WI38 (cell line): Measurements from ENCODE around the gene ZNF23.

Experiments used
- H3K4me3 ChIP-seq: 2 replicates; pipeline ENCODE4 v1.5.1; 2011; ENCODE audit warnings: low read depth, mild to moderate bottlenecking, control low read depth, low read length
- CTCF ChIP-seq: IDR thresholded peaks from 2 replicates; pipeline ENCODE4 v1.5.1; 2012; ENCODE audit warnings: low read depth, mild to moderate bottlenecking, control low read depth, low read length

ZNF23 gene

DNA sequence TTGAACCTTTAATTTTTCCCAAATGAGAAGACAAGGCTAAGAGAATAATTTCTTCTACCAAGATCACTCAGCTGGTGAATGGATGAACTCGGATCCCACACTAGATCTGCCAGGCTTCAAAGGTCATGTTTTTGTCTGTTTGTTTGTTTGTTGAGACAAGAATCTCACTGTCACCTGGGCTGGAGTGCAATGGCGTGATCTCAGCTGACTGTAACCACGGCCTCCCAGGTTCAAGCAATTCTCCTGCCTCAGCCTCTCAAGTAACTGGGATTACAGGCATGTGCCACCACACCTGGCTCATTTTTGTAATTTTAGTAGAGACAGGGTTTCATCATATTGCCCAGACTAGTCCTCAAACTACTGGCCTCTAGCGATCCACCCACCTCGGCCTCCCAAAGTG, 20.5 kb upstream of the ZNF23 start:
- H3K4me3 ChIP-seq, result no peak overlapping the region
- TF ChIP-seq CTCF, result no peak

DNA sequence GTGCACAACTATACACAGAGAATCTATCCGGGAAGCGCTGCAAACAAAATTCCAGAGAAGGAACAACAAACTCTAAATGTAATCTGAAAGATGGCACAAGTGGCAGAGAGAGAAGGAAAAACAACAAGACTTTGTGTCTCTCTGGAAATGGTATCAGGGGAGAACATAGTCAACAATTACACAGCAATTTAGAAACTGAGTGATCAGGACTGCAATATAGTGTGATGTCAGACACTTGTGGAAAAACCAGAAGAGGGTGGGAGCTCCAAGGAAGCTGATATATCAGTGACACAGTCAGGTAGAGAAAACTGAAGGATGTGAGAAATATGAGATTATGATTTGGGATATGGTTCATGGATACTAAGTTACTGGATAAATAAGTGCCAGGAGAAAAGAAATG, 18.9 kb upstream of the ZNF23 start:
- H3K4me3 ChIP-seq, result no peak overlapping the region
- no peak for TF ChIP-seq CTCF

DNA sequence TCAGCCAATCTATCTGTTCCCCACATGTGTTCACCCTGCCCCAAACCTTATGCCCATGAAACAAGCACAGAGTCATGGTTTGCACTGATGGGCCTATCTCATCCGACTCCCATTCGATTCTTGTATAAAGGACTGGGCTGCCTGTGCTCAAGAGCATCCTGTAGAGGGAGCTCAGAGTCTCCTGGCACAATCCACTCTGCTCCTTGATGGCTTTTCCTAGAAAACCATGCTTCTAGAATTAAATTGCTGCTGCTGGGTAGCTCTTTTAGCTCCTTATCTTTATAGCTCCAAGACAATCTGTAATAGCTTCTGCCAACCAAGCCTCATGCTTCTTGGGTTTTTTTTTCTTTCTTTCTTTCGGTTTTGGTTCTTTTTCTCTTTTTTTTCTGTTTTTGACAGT, 17.4 kb upstream of the ZNF23 start:
- no peak overlapping the region for H3K4me3 ChIP-seq
- peak; percentile 45 for TF ChIP-seq CTCF

DNA sequence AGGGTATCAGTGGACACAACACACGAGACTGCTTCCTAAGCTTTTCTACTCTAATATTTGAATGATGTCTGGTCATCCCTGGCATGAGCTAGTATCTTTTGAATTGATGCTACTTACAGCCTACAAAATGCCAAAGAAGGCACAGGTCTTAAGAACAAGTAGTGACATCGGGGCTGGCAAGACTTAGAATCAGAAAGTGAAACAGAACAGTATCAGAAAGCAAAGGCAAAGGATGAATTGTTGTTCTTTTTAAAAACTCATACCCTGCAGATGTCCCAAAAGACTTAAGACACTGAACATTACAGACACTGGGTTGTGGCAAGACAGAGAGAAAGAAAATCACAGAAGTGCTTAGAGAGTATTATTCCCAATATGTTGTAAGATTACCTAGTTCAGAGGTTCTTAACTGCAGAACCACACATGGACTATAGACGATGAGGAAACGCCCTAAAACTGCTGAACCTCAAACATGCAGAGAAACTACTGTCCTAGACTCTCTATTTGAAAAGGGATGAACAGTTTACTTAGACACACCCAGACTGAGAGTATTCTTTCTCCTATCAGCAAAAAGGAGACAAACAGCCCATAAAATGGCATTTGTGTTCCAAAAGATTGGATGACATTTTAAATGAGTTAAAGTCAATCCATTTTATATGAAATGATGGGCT, 14.5 kb upstream of the ZNF23 start:
- H3K4me3 ChIP-seq, result no peak overlapping the region
- no peak for TF ChIP-seq CTCF

DNA sequence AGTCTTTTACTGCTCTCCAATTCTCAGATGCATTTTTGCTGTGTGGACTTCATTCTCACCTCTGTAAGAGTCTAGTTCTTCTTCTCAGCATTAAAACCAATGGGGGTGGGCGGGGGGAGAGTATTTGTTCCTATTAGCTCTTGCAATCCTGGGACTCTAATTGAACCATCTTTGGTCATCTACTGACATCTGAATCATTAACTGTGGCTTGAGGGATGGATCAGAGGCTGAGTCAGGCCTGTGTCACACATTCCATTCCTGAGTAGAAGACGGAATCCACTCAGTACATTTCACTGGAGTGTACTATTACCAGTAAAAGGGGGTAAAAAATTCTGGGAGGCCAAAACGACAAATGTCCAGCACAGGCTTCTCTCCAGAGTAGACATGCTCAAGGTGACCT, 12.8 kb upstream of the ZNF23 start:
- no peak for TF ChIP-seq CTCF
- H3K4me3 ChIP-seq, result no peak overlapping the region

GRCh38 chr16:71473891-71474290, 11.8 kb upstream of the ZNF23 start:
- TF ChIP-seq CTCF, result no peak
- H3K4me3 ChIP-seq, result no peak overlapping the region

DNA sequence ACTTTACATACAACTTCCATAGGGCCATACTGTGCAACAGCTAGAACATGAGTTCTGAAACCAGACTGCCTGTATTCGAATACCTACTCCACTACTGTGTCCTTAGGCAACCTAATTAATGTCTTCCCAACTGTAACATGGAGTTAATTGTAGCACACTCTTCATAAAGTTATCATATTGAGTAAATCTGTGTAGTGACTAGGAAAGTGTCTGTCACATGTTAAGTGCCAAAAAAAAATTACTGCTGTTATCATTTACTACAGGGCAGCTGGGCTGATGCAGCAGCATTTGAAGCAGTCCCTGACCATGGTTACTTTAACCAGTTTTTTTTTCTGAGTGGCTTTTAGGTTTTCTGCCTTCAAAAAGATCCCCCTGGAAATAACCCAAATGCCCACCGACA, 10.9 kb upstream of the ZNF23 start:
- TF ChIP-seq CTCF, result no peak
- H3K4me3 ChIP-seq, result no peak overlapping the region
